Urinary bladder (tissue), 4 donors: Measurements from ENCODE around the gene WDR19. TPM values are rescaled to one million over a fixed set of nuclear protein-coding genes. Genes with fewer than 3 reads are reported as not detected.

ENCODE experiments used
- DNase-seq: peaks from one replicate; pipeline ENCODE4 v3.0.0-alpha.2; 2015; ENCODE audit errors: extremely low spot score
- H3K27ac ChIP-seq: one replicate; pipeline ENCODE4 v1.5.1; 2013; ENCODE audit warnings: low read depth, mild to moderate bottlenecking, moderate library complexity
- H3K36me3 ChIP-seq: one replicate; pipeline ENCODE4 v1.6.1; 2013; ENCODE audit warnings: mild to moderate bottlenecking, moderate library complexity; ENCODE audit not compliant: insufficient read depth
- H3K4me1 ChIP-seq: one replicate; pipeline ENCODE4 v1.6.1; 2013; ENCODE audit warnings: mild to moderate bottlenecking, moderate library complexity; ENCODE audit not compliant: insufficient read depth
- H3K4me3 ChIP-seq: one replicate; pipeline ENCODE4 v1.5.1; 2013; ENCODE audit warnings: low read depth, low read length
- WGBS: extraction: QIAGEN DNeasy Blood & Tissue Kit; methylation state at CpG from one replicate; pipeline ENCODE4 v1.1.7; 2013; 5-methylcytosine and 5-hydroxymethylcytosine counted together
- polyA plus RNA-seq: library from polyadenylated mRNA; stranded (reverse); fragments of 200-250 nt; gene quantifications from one replicate; pipeline ENCODE4 v1.2.3, GENCODE V29; 2013
- small RNA-seq: library from RNA; depleted of rRNA; stranded (forward); fragments of <200 nt; gene quantifications from one replicate; pipeline ENCODE3, GENCODE V24; 2014
- total RNA-seq: library from RNA; depleted of rRNA; stranded (reverse); fragments of >200 nt; gene quantifications from one replicate; pipeline ENCODE4 v1.2.3, GENCODE V29; 2014
- donor health status: healthy with polysubstance abuse.
- donor health status: healthy.

The WDR19 gene
- total and polyA plus RNA-seq, 2 donors = 30.2 to 43.3 TPM

DNA sequence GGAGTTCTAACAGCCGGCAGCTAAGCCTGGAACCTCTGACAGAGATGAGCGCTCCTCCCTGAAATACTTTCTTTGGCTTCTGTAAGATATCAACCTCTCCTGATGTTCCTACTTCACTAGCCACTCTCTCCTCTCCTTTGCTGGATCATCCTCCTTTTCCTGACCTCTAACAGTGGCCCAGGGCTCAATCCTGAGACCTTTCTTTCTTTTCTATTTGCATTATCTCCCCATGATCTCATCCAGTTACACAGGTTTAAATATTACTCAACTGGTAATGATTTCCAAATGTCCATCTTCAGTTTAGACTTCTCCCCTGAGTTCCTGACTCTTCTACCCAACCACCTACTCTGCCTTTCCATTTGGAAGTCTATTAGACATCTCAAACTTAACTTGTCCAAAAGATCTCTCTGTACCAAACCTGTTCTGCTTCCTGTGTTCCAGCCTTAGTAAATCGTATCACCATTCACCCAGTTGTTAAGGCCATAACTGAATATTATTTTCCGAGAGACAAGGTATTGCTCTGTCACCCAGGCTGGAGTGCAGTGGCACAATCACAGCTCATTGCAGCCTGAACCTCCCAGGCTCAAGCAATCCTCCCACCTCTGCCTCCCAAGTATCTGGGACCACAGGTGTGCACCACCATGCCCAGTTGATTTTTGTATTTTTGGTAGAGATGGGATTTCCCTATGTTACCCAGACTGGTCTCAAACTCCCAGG, 142.7 kb downstream of the WDR19 start:
- Histone ChIP-seq H3K27ac (no peak overlapping the region), H3K4me1 (no peaks in the 10 kb centered on the region), H3K4me3 (no peak overlapping the region), H3K36me3 (peaks cover 3% of the 10 kb centered on the region)
- WGBS = 95% methylated on average over 4 of the region's 4 CpGs
- no peak for DNase-seq

- no peak overlapping the region for H3K27ac ChIP-seq
- WGBS = 98% methylated on average over 2 of the region's 2 CpGs
- no peak overlapping the region for H3K4me3 ChIP-seq
- no peak for DNase-seq
- no peaks in the 10 kb centered on the region for H3K4me1 ChIP-seq
- peaks cover 2% of the 10 kb centered on the region for H3K36me3 ChIP-seq
Measured at GRCh38 chr4:39326468-39326977, 144.2 kb downstream of the WDR19 start.

- 89% methylated on average over 1 of the region's 1 CpG for WGBS
- Histone ChIP-seq H3K27ac (no peak overlapping the region), H3K4me1 (no peaks in the 10 kb centered on the region), H3K36me3 (no peaks in the 10 kb centered on the region), H3K4me3 (no peak overlapping the region)
- no peak for DNase-seq
Measured at GRCh38 chr4:39330353-39330752, 148.0 kb downstream of the WDR19 start.

DNA sequence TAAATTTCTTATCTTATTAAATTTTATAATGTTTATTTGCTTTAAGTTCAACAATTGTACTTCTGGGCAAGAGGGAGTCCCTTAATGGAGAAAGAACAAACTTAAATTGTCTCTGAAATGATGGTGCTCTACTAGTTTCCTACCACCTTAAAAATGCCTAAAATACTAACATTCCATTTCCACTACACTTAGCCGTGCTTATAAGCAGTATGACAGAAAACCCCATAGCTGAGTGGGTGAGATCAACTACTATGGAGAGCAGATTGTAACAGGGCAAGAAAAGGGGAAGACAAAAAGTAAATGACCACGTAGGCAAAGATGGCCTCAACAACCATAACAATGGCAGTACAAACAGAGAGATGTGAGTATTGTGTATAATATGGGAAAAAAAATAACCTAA, 148.9 kb downstream of the WDR19 start:
- no peaks in the 10 kb centered on the region for H3K36me3 ChIP-seq

More for the DNA sequence above, 148.9 kb downstream of the WDR19 start:
- Histone ChIP-seq H3K4me3 (no peak overlapping the region), H3K4me1 (no peaks in the 10 kb centered on the region), H3K27ac (no peak overlapping the region)
- WGBS = 83% methylated on average over 2 of the region's 2 CpGs
- DNase-seq = no peak

Small RNA genes within 50 kb of the gene (small RNA-seq; reads per million reads assigned to genes)
- gene RNU6-32P = not detected

Other genes starting within 250 kb of the WDR19 start
- 0.74 TPM for gene TMEM156, start 150.1 kb upstream of the WDR19 start, total RNA-seq
- gene TMEM156, start 150.1 kb upstream of the WDR19 start, polyA plus RNA-seq = 0.53 TPM
- 95.2 TPM for gene KLHL5, start 120.3 kb upstream of the WDR19 start, total RNA-seq
- 63.0 TPM for gene KLHL5, start 120.3 kb upstream of the WDR19 start, polyA plus RNA-seq
- gene RFC1, start 183.8 kb downstream of the WDR19 start, total RNA-seq = 68.6 TPM
- 24.2 TPM for gene RFC1, start 183.8 kb downstream of the WDR19 start, polyA plus RNA-seq
- gene KLB, start 224.4 kb downstream of the WDR19 start, total RNA-seq = 0.16 TPM
- gene KLB, start 224.4 kb downstream of the WDR19 start, polyA plus RNA-seq = 0.48 TPM